GM18505 (cell line): ENCODE measurements around the gene S100A13.

ENCODE experiments used
- ATAC-seq: cut with Tn5 transposase; IDR thresholded peaks from one replicate; pipeline ENCODE4 v1.9.1; 2021; ENCODE audit not compliant: unreplicated experiment
- POLR2A ChIP-seq: IDR thresholded peaks from 4 replicates; pipeline ENCODE4 v1.6.1; 2011; ENCODE audit warnings: borderline replicate concordance; ENCODE audit not compliant: insufficient read depth, insufficient read length; ENCODE audit errors: extremely low read depth

The S100A13 gene

GRCh38 chr1:153612755-153613331 lies 14.5 kb downstream of the S100A13 start, which contains the start of gene S100A16:
S100A16 (minus strand) TSS chr1:153613137; CDS start chr1:153608151, 4,986 bp downstream.
- no peak for TF ChIP-seq POLR2A
- ATAC-seq, result no peak

GRCh38 chr1:153612111-153612754 lies 15.1 kb downstream of the S100A13 start:
- no peak for TF ChIP-seq POLR2A
- no peak for ATAC-seq

- ATAC-seq, result no peak
- TF ChIP-seq POLR2A, result no peak
Observed at GRCh38 chr1:153611356-153611755, 15.9 kb downstream of the S100A13 start.

- no peak for ATAC-seq
- no peak for TF ChIP-seq POLR2A
Observed at GRCh38 chr1:153610811-153611301, 16.4 kb downstream of the S100A13 start.

DNA sequence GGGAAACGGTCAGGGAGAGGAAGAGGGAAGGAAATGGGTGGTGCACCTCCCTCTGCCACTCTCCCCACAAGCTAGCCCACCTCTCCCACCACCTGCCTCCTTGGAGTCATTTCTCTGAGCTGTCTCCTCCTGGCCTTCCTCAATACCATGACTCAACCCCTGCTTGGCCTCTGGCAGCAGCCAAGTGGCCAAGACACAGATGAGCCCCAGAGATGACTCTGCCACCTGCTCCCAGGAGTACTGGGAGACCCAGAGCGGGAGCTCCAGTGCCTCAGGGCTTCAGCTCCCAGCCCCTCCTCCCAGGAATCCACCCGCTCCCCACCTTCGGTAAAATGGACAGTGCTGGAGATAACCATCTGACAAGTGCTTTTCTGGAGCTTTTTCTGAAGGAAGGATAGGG lies 17.0 kb downstream of the S100A13 start:
- no peak for TF ChIP-seq POLR2A
- no peak for ATAC-seq

DNA sequence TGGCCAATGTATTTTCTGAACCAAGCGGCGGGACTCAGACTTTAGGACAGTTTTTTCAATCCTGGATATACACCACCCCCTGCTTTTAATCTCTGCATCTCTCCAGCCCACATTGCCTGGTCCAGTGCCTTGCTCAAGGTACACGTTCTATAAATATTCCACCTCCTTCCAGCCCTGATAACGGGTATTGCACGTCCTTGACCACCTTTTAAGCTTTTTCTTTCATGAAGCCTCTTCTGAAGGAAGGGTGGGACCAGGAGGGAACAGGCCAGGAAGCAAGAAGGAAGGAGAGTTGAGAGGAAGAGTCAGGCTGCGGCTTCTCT lies 17.8 kb downstream of the S100A13 start:
- no peak for TF ChIP-seq POLR2A
- ATAC-seq, result no peak

GRCh38 chr1:153608742-153609584 lies 18.3 kb downstream of the S100A13 start:
- ATAC-seq, result no peak
- no peak for TF ChIP-seq POLR2A

DNA sequence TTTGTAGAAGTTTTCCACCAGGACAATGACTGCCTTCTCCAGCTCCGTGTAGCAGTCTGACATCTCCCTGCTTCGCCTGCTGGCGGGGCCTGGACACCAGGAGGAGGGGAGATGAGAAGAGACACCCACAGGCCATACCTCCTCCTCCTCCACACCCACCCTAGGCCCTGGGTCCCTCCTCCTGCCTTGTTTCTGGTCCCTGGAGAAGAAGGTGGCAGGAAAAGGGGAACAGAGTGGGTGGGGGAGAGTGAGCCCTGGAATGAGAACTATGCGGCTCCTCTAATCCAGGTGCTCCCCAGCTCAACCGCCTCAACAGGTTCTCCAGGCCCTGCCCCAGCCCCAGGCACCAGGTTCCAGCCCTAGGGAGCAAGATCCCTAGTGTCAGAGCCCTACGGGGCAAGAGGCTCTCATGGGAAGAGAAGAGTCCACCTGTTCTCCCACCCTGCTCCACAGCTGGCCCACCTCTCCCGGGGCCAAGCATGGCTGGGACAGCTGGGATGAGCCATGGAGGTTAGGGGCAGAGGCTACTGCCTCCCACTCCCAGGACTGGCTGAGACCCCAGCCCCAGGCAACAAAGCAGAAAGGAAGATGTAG lies 19.1 kb downstream of the S100A13 start:
- TF ChIP-seq POLR2A, result no peak
- ATAC-seq, result no peak

- no peak for ATAC-seq
- TF ChIP-seq POLR2A, result no peak
Observed at GRCh38 chr1:153607381-153607780, 19.9 kb downstream of the S100A13 start.

DNA sequence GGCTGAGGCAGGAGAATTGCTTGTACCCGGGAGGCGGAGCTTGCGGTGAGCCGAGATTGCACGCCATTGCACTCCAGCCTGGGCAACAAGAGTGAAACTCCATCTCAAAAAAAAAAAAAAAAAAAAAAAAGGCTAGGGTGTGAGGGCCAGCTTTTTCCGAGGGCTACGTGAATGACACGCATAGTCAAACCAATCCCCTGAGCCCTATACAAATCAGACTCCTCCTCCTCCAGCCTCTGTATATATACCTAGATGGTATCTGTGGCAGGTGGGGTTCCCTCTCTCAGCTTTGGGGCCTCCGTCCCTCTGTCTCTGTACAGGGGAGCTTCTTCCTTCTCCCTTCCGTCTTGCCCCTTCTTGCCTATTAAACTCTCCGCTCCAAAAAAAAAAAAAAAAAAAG lies 21.1 kb downstream of the S100A13 start:
- no peak for TF ChIP-seq POLR2A
- no peak for ATAC-seq

GRCh38 chr1:153602749-153603148 lies 24.6 kb downstream of the S100A13 start:
- no peak for TF ChIP-seq POLR2A
- ATAC-seq, result no peak

- no peak for ATAC-seq
- no peak for TF ChIP-seq POLR2A
Observed at GRCh38 chr1:153599847-153600246, 27.5 kb downstream of the S100A13 start.
